NT2/D1 (cell line): ENCODE data around the gene CEP295NL.

Experiments
- SUZ12 ChIP-seq: IDR thresholded peaks from 2 replicates; pipeline ENCODE4 v1.6.1; 2011; ENCODE audit not compliant: insufficient read length, insufficient read depth; ENCODE audit errors: extremely low read depth
- YY1 ChIP-seq: IDR thresholded peaks from 2 replicates; pipeline ENCODE4 v1.6.1; 2011; ENCODE audit not compliant: insufficient read length, insufficient read depth
- ZNF274 ChIP-seq: IDR thresholded peaks from 2 replicates; pipeline ENCODE4 v1.6.1; 2011; ENCODE audit warnings: mild to moderate bottlenecking, low read depth, low read length

- TF ChIP-seq YY1: no peak
- TF ChIP-seq ZNF274: no peak
- TF ChIP-seq SUZ12: no peak
These were observed 5.4 kb upstream of the CEP295NL start for GRCh38 chr17:78908426-78908825.
